Measurements from ENCODE around the gene OVCH1.

Gene OVCH1

DNA sequence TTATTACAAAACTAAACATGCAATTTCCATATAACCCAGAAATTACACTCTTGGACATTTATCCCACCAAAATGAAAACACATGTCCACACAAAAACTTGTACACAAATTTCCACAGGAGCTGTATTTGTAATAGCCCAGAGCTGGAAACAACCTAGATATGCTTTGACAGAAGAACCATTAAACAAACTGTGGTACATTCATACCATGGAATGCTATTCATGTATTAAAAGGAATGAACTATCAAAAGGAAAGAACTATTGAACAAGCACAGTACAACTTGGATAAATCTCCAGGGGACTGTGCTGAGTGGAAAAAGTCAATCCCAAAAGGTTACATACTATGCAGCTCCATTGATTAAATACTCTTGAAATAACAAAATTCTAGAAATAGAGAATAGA lies 80.7 kb downstream of the OVCH1 start:
- DNase-seq (ENCODE audit: low read depth) = no peak
- TF ChIP-seq, protein P1, sequence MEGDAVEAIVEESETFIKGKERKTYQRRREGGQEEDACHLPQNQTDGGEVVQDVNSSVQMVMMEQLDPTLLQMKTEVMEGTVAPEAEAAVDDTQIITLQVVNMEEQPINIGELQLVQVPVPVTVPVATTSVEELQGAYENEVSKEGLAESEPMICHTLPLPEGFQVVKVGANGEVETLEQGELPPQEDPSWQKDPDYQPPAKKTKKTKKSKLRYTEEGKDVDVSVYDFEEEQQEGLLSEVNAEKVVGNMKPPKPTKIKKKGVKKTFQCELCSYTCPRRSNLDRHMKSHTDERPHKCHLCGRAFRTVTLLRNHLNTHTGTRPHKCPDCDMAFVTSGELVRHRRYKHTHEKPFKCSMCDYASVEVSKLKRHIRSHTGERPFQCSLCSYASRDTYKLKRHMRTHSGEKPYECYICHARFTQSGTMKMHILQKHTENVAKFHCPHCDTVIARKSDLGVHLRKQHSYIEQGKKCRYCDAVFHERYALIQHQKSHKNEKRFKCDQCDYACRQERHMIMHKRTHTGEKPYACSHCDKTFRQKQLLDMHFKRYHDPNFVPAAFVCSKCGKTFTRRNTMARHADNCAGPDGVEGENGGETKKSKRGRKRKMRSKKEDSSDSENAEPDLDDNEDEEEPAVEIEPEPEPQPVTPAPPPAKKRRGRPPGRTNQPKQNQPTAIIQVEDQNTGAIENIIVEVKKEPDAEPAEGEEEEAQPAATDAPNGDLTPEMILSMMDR (conservative IDR thresholded peaks at IDR 0.05; ENCODE audit: low read depth, low read length) = no peak
- no peak overlapping the region for H3K4me3 ChIP-seq (ENCODE audit: low read depth, low read length)

DNA sequence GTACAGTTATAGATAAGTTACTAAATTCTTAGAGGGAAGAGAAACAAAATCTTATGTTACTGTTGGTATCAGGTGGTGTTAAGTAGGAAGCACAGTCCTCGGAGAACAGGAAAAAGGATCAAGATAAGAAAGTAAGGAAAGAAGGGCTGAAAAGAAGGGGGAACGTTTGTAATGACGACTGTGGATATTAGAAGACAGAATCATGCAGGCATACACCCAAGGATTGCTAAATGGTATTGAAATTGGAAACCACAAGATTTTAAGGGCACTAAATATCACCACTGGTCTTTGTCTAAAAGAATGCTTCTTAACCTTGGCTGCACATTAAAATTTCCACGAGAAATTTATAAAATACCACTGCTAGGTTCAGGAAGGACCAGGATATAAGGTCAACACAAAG lies 82.4 kb downstream of the OVCH1 start:
- H3K4me3 ChIP-seq (ENCODE audit: low read depth, low read length) = no peak overlapping the region
- peak; percentile 11 for DNase-seq (ENCODE audit: low read depth)
- TF ChIP-seq, protein P1 (conservative IDR thresholded peaks at IDR 0.05; ENCODE audit: low read depth, low read length) = no peak

DNA sequence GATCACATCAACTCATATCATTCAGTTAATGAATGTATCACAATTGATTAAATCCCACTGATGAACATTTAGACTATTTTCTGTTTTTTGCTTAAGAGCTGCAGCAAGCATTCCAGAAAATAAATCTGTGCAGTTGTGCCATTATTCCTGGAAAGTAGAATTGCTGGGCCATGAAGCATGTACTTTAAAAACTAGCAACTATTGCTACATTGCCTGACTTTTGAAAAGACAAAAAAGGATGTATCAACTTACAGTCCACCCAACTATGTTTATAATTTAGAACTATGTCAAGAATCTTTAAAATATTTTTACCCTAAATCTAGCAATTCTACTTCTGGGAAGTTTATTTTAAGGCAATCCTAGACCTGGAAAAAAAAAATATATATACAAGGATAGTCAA lies 83.1 kb downstream of the OVCH1 start:
- no peak overlapping the region for H3K4me3 ChIP-seq (ENCODE audit: low read depth, low read length)
- peak; percentile 39 for DNase-seq (ENCODE audit: low read depth)
- TF ChIP-seq, protein P1 (conservative IDR thresholded peaks at IDR 0.05; ENCODE audit: low read depth, low read length) = no peak

DNA sequence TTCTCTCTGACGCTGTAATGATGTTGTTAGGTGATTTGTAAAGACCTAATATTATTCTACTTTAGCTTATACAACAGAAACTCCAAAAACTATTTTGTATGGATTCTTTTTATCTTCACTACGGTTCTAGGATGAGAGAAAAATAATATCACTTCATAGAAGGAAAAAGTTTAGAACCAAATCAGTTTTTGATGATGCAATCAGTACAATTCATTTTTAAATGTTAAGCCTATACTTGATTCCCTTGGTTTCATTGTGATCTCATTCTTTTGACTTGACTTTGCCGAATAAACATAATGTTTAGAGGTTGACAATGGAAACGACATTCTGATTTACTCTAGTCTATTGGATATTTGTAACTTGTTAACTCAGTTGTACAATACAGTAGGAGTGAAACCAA lies 91.9 kb downstream of the OVCH1 start:
- TF ChIP-seq, protein P1 (conservative IDR thresholded peaks at IDR 0.05; ENCODE audit: low read depth, low read length) = no peak
- H3K4me3 ChIP-seq (ENCODE audit: low read depth, low read length) = no peak overlapping the region
- DNase-seq (ENCODE audit: low read depth) = no peak

DNA sequence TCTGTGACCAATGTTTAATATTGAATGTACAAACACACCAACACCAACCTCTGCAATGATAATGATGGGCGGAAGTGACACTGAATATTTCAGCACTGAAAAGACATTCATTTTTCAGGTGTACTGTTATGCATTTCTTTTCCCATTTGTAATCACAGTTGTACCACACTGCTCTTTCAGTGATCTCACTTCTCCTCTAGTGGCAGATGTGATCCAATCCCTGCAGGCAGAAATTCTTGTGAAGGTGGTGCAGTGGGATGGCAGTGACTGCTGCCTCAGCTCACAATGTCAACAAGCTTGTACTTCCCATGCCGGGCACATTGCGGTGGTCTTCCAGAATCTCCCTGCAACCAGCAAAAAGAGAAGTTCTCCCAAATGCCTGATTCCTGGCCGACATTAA lies 93.5 kb downstream of the OVCH1 start:
- TF ChIP-seq, protein P1 (conservative IDR thresholded peaks at IDR 0.05; ENCODE audit: low read depth, low read length) = no peak
- DNase-seq (ENCODE audit: low read depth) = no peak
- H3K4me3 ChIP-seq (ENCODE audit: low read depth, low read length) = no peak overlapping the region

DNA sequence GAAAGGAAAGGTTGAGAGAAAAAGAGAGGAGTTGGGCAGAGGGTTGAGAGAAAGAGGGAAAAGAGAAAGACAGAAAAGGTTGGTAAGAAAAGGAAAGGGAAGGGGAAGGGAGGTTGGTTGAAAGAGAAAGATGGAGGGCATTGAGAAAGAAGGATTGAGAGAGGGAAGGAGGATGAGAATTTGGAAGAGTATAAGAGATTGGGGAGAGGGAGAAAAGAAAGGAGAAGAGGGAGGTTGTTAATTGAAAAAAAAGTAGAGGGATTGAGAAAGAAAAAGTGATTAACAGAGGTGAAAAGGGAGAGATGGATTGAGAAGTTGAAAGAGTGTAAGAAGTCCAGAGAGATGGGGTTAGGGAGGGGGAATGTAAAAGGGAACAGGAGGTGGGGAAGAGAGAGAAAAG lies 95.0 kb downstream of the OVCH1 start:
- TF ChIP-seq, protein P1 (conservative IDR thresholded peaks at IDR 0.05; ENCODE audit: low read depth, low read length) = no peak
- H3K4me3 ChIP-seq (ENCODE audit: low read depth, low read length) = no peak overlapping the region
- no peak for DNase-seq (ENCODE audit: low read depth)

DNA sequence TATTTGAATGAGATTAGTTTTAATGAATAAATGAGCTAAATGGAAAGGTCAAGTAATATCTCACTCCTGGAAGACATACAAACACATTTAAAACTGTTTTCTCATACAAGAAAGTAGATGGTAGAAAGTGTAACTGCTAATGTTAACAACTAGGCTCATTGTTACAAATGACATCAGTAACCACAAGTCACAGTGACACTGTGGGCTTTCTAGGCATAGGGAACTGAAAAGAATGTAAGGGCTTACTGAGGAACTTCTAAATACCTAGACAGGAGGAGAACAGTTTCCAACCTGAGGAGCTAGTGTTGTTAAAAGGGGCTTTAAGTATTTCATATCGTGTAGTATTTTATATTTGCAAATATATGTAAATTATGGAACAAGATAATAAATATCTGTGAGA lies 99.0 kb downstream of the OVCH1 start:
- no peak for DNase-seq (ENCODE audit: low read depth)
- no peak overlapping the region for H3K4me3 ChIP-seq (ENCODE audit: low read depth, low read length)
- TF ChIP-seq, protein P1 (conservative IDR thresholded peaks at IDR 0.05; ENCODE audit: low read depth, low read length) = no peak
